Neutrophil (primary cell): ENCODE results near the gene MBLAC1.

Source experiments
- H3K27ac ChIP-seq: fragments of 200-600 bp; sonication (generic); 2 replicates; pipeline ENCODE4 v1.5.1; 2016; ENCODE audit warnings: mild to moderate bottlenecking, moderate library complexity
- H3K27me3 ChIP-seq: fragments of 200-600 bp; sonication (generic); 2 replicates; pipeline ENCODE4 v1.6.0; 2016; ENCODE audit warnings: mild to moderate bottlenecking
- H3K36me3 ChIP-seq: fragments of 200-600 bp; sonication (generic); 2 replicates; pipeline ENCODE4 v1.5.1; 2017
- H3K4me1 ChIP-seq, 2 experiments: fragments of 200-600 bp in 1 of 2; sonication (generic) in 1 of 2; 1 replicate in 1 of 2; 2 replicates in 1 of 2; pipeline versions ENCODE4 v1.5.1 to v1.6.1; 2013 to 2016; ENCODE audit warnings: low read depth in 1 of 2, low read length in 1 of 2, mild to moderate bottlenecking in 1 of 2, moderate library complexity in 1 of 2; ENCODE audit not compliant: control insufficient read depth in 1 of 2, insufficient read depth in 1 of 2
- H3K4me3 ChIP-seq, 2 experiments: fragments of 200-600 bp in 1 of 2; sonication (generic) in 1 of 2; 1 replicate in 1 of 2; 2 replicates in 1 of 2; pipeline ENCODE4 v1.5.1; 2013 to 2016; ENCODE audit warnings: low read depth in 1 of 2, low read length in 1 of 2, mild to moderate bottlenecking in 1 of 2, moderate library complexity in 1 of 2
- H3K9me3 ChIP-seq: fragments of 200-600 bp; sonication (generic); 2 replicates; pipeline ENCODE4 v1.5.1; 2016
- CTCF ChIP-seq: fragments of 200-600 bp; sonication (generic); IDR thresholded peaks from 2 replicates; pipeline ENCODE4 v1.5.1; 2016; ENCODE audit warnings: antibody characterized with exemption

Gene MBLAC1

GRCh38 chr7:100093925-100094486, 32.8 kb upstream of the MBLAC1 start:
- H3K4me1 ChIP-seq: peaks cover 6 to 9% of the 10 kb centered on the region in 2 experiments
- peak overlapping the region; percentile 13 for H3K27ac ChIP-seq
- no peak overlapping the region for H3K4me3 ChIP-seq
- H3K36me3 ChIP-seq: peaks cover 79% of the 10 kb centered on the region
- H3K9me3 ChIP-seq: no peaks in the 10 kb centered on the region
- no peak for TF ChIP-seq CTCF
- H3K27me3 ChIP-seq: no peaks in the 10 kb centered on the region

GRCh38 chr7:100095289-100095688, 31.5 kb upstream of the MBLAC1 start:
- Histone ChIP-seq H3K4me3 (no peak overlapping the region), H3K27ac (no peak overlapping the region), H3K36me3 (peaks cover 79% of the 10 kb centered on the region), H3K27me3 (no peaks in the 10 kb centered on the region), H3K4me1 (peaks cover 6 to 10% of the 10 kb centered on the region in 2 experiments), H3K9me3 (no peaks in the 10 kb centered on the region)
- TF ChIP-seq CTCF: no peak

- no peak overlapping the region for H3K27ac ChIP-seq
- H3K36me3 ChIP-seq: peaks cover 75% of the 10 kb centered on the region
- TF ChIP-seq CTCF: no peak
These were observed 31.1 kb upstream of the MBLAC1 start for GRCh38 chr7:100095704-100096103.

GRCh38 chr7:100098913-100099312, 27.9 kb upstream of the MBLAC1 start:
- no peak overlapping the region for H3K4me3 ChIP-seq
- H3K4me1 ChIP-seq: peaks cover 12 to 18% of the 10 kb centered on the region in 2 experiments
- peak overlapping the region; percentile 25 for H3K27ac ChIP-seq
- TF ChIP-seq CTCF: no peak
- H3K36me3 ChIP-seq: peaks cover 43% of the 10 kb centered on the region
- H3K9me3 ChIP-seq: no peaks in the 10 kb centered on the region
- no peaks in the 10 kb centered on the region for H3K27me3 ChIP-seq

More at GRCh38 chr7:100095704-100096103, 31.1 kb upstream of the MBLAC1 start:
- H3K4me3 ChIP-seq: no peak overlapping the region
- H3K9me3 ChIP-seq: no peaks in the 10 kb centered on the region
- peaks cover 10% of the 10 kb centered on the region in 2 experiments for H3K4me1 ChIP-seq
- H3K27me3 ChIP-seq: no peaks in the 10 kb centered on the region

- Histone ChIP-seq H3K4me3 (peak overlapping the region in 1 of 2 experiments; percentile 90), H3K27me3 (no peaks in the 10 kb centered on the region), H3K27ac (peak overlapping the region; percentile 93), H3K36me3 (peaks cover 39% of the 10 kb centered on the region), H3K4me1 (peaks cover 12 to 18% of the 10 kb centered on the region in 2 experiments), H3K9me3 (no peaks in the 10 kb centered on the region)
- TF ChIP-seq CTCF: no peak
These were observed 27.3 kb upstream of the MBLAC1 start for GRCh38 chr7:100099452-100099851.
